BE2C (cell line): ENCODE data around the gene A3GALT2.
A peak's percentile ranks its signal among the peaks of the same experiment; 100 is the strongest.

Experiments
- DNase-seq: peaks from one replicate; pipeline ENCODE4 v3.0.0-alpha.2; 2020
- H3K27me3 ChIP-seq: fragments of 250-450 bp; sonication (Bioruptor Pico); 2 replicates; pipeline ENCODE4 v1.5.1; 2020; ENCODE audit warnings: mild to moderate bottlenecking
- H3K36me3 ChIP-seq: fragments of 250-450 bp; sonication (Bioruptor Pico); 2 replicates; pipeline ENCODE4 v1.5.1; 2020; ENCODE audit warnings: mild to moderate bottlenecking
- H3K4me1 ChIP-seq: fragments of 250-450 bp; sonication (Bioruptor Pico); 2 replicates; pipeline ENCODE4 v1.5.1; 2020
- H3K4me3 ChIP-seq: 2 replicates; pipeline ENCODE4 v1.5.1; 2011; ENCODE audit warnings: low read depth, low read length
- H3K9me3 ChIP-seq: fragments of 250-450 bp; sonication (Bioruptor Pico); 2 replicates; pipeline ENCODE4 v1.5.1; 2020
- CTCF ChIP-seq: IDR thresholded peaks from 2 replicates; pipeline ENCODE4 v1.5.1; 2012; ENCODE audit warnings: mild to moderate bottlenecking, low read depth, low read length

A3GALT2 gene

GRCh38 chr1:33367485-33368405 is 46.8 kb upstream of the A3GALT2 start:
- Histone ChIP-seq H3K4me3 (no peak overlapping the region), H3K27me3 (no peaks in the 10 kb centered on the region), H3K4me1 (peaks cover 12% of the 10 kb centered on the region), H3K36me3 (no peaks in the 10 kb centered on the region), H3K9me3 (no peaks in the 10 kb centered on the region)
- peak; percentile 79 for DNase-seq
- TF ChIP-seq CTCF = peak; percentile 79

- TF ChIP-seq CTCF = no peak
- DNase-seq = peak; percentile 40
- H3K36me3 ChIP-seq = no peaks in the 10 kb centered on the region
These were observed 46.0 kb upstream of the A3GALT2 start for GRCh38 chr1:33366762-33367484.

GRCh38 chr1:33365560-33365997 is 44.7 kb upstream of the A3GALT2 start:
- Histone ChIP-seq H3K4me3 (no peak overlapping the region), H3K4me1 (peaks cover 13% of the 10 kb centered on the region), H3K27me3 (no peaks in the 10 kb centered on the region), H3K36me3 (no peaks in the 10 kb centered on the region), H3K9me3 (no peaks in the 10 kb centered on the region)
- no peak for TF ChIP-seq CTCF
- DNase-seq = no peak

More at GRCh38 chr1:33366762-33367484, 46.0 kb upstream of the A3GALT2 start:
- no peaks in the 10 kb centered on the region for H3K27me3 ChIP-seq
- peaks cover 13% of the 10 kb centered on the region for H3K4me1 ChIP-seq
- H3K9me3 ChIP-seq = no peaks in the 10 kb centered on the region
- H3K4me3 ChIP-seq = no peak overlapping the region

- no peak overlapping the region for H3K4me3 ChIP-seq
- TF ChIP-seq CTCF = no peak
- H3K4me1 ChIP-seq = peaks cover 13% of the 10 kb centered on the region
- no peaks in the 10 kb centered on the region for H3K36me3 ChIP-seq
- no peaks in the 10 kb centered on the region for H3K27me3 ChIP-seq
- no peaks in the 10 kb centered on the region for H3K9me3 ChIP-seq
- peak; percentile 41 for DNase-seq
These were observed 43.6 kb upstream of the A3GALT2 start for GRCh38 chr1:33364565-33364918.

- peaks cover 13% of the 10 kb centered on the region for H3K4me1 ChIP-seq
- TF ChIP-seq CTCF = no peak
These were observed 42.6 kb upstream of the A3GALT2 start for GRCh38 chr1:33363470-33363861.

More at GRCh38 chr1:33363470-33363861, 42.6 kb upstream of the A3GALT2 start:
- no peaks in the 10 kb centered on the region for H3K9me3 ChIP-seq
- peak overlapping the region; percentile 24 for H3K4me3 ChIP-seq
- H3K27me3 ChIP-seq = no peaks in the 10 kb centered on the region
- H3K36me3 ChIP-seq = no peaks in the 10 kb centered on the region
- DNase-seq = no peak
